Mammary epithelial cell (primary cell): ENCODE data around the gene DNER.

Source experiments
- CTCF ChIP-seq, 2 donors: IDR thresholded peaks in 1 of 2; conservative IDR thresholded peaks in 1 of 2; 2 replicates each; pipeline ENCODE4 v1.5.1; 2011 to 2012; ENCODE audit warnings: inconsistent platforms in 2 of 2, low read length in 2 of 2, mild to moderate bottlenecking in 2 of 2, control low read depth in 1 of 2, low read depth in 1 of 2; ENCODE audit not compliant: insufficient read depth in 1 of 2; ENCODE audit errors: extremely low read depth in 1 of 2
- EZH2 ChIP-seq: IDR thresholded peaks from 2 replicates; pipeline ENCODE4 v1.6.1; 2012; ENCODE audit warnings: low read length, inconsistent platforms, borderline replicate concordance

- no peak for TF ChIP-seq CTCF (conservative IDR thresholded peaks at IDR 0.05 in 1 of 2, IDR thresholded peaks at IDR 0.05 in 1 of 2; ENCODE audit: extremely low read depth in 1 of 2, insufficient read depth in 1 of 2, low read depth in 1 of 2, low read length in 2 of 2)
- no peak for TF ChIP-seq EZH2
Observed at GRCh38 chr2:229612384-229612971, 101.9 kb downstream of the DNER start.
